ENCODE measurements around the gene SYCP2L. TPM values are rescaled to one million over a fixed set of nuclear protein-coding genes. Genes with fewer than 3 reads are reported as not detected.

SYCP2L gene
- total and polyA plus RNA-seq, 9 of the 15 experiments (the other 6 are each of a cell fraction or from before 2014, with no cell fraction given), result 12.4 to 46.9 (median 22.0) TPM

- peaks cover 0 to 2% of the 10 kb centered on the region in 2 experiments; a peak in 4 of 5 replicates for H3K4me1 ChIP-seq (replicated peaks in 1 of 2; ENCODE audit: control insufficient read depth in 2 of 2, insufficient read depth in 2 of 2, low read length in 2 of 2)
- no peaks in the 10 kb centered on the region for H3K79me2 ChIP-seq (ENCODE audit: control insufficient read depth, insufficient read depth, low read length)
- no peak overlapping the region for H3K27ac ChIP-seq (ENCODE audit: extremely low read depth, low read depth, low read length)
- BruUV-seq (replicated peaks), result no TSS peak
- H3K4me2 ChIP-seq (ENCODE audit: insufficient read depth, low read length), result no peak overlapping the region
- no peak for FAIRE-seq
- H3K9ac ChIP-seq (ENCODE audit: insufficient read depth in 1 of 2, low read depth in 2 of 2, low read length in 2 of 2), result no peak overlapping the region
- 55% methylated on average over 6 of the region's 8 CpGs for WGBS (ENCODE audit: insufficient coverage, low coverage, missing lambda C conversion rate)
- DNase-seq (ENCODE audit: extremely low read depth in 1 of 4, low spot score in 3 of 4), result no peak
- no peak for ATAC-seq
- ChIA-PET POLR2A (interaction anchor here (1.1 kb wide), 1 partner anchor 10 kb away, joined by 4 read pairs; no protein-coding TSS in a partner anchor), CTCF (ENCODE audit: low intra/inter-chr PET ratio) (no interaction called here)
- no peak for TF ChIP-seq NR2C2 (CRISPR knock-in tag; IDR thresholded peaks at IDR 0.05)
- no peak for TF ChIP-seq NR2C2 (tag; IDR thresholded peaks at IDR 0.05)
- no peak for TF ChIP-seq CBFA2T2 (conservative IDR thresholded peaks at IDR 0.05)
- no peak for TF ChIP-seq TGIF2 (CRISPR knock-in tag; IDR thresholded peaks at IDR 0.05)
- TF ChIP-seq FOXP1 (CRISPR knock-in tag; IDR thresholded peaks at IDR 0.05), result no peak
- no peak for TF ChIP-seq WHSC1 (IDR thresholded peaks at IDR 0.05; ENCODE audit: low read length)
- no peak for TF ChIP-seq ARID1B (IDR thresholded peaks at IDR 0.05)
- TF ChIP-seq IFI16 (CRISPR knock-in tag; IDR thresholded peaks at IDR 0.05), result no peak
- TF ChIP-seq ZBTB1 (CRISPR knock-in tag; IDR thresholded peaks at IDR 0.05; ENCODE audit: borderline replicate concordance, low read depth), result no peak
- TF ChIP-seq, protein P1, sequence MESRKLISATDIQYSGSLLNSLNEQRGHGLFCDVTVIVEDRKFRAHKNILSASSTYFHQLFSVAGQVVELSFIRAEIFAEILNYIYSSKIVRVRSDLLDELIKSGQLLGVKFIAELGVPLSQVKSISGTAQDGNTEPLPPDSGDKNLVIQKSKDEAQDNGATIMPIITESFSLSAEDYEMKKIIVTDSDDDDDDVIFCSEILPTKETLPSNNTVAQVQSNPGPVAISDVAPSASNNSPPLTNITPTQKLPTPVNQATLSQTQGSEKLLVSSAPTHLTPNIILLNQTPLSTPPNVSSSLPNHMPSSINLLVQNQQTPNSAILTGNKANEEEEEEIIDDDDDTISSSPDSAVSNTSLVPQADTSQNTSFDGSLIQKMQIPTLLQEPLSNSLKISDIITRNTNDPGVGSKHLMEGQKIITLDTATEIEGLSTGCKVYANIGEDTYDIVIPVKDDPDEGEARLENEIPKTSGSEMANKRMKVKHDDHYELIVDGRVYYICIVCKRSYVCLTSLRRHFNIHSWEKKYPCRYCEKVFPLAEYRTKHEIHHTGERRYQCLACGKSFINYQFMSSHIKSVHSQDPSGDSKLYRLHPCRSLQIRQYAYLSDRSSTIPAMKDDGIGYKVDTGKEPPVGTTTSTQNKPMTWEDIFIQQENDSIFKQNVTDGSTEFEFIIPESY (CRISPR knock-in tag; IDR thresholded peaks at IDR 0.05), result no peak
- no peak for TF ChIP-seq CC2D1A (IDR thresholded peaks at IDR 0.05)
- TF ChIP-seq, protein P2, sequence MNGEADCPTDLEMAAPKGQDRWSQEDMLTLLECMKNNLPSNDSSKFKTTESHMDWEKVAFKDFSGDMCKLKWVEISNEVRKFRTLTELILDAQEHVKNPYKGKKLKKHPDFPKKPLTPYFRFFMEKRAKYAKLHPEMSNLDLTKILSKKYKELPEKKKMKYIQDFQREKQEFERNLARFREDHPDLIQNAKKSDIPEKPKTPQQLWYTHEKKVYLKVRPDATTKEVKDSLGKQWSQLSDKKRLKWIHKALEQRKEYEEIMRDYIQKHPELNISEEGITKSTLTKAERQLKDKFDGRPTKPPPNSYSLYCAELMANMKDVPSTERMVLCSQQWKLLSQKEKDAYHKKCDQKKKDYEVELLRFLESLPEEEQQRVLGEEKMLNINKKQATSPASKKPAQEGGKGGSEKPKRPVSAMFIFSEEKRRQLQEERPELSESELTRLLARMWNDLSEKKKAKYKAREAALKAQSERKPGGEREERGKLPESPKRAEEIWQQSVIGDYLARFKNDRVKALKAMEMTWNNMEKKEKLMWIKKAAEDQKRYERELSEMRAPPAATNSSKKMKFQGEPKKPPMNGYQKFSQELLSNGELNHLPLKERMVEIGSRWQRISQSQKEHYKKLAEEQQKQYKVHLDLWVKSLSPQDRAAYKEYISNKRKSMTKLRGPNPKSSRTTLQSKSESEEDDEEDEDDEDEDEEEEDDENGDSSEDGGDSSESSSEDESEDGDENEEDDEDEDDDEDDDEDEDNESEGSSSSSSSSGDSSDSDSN (IDR thresholded peaks at IDR 0.05; ENCODE audit: borderline replicate concordance in 1 of 2, low read depth in 2 of 2, low read length in 2 of 2), result no peak
- TF ChIP-seq, protein P3, sequence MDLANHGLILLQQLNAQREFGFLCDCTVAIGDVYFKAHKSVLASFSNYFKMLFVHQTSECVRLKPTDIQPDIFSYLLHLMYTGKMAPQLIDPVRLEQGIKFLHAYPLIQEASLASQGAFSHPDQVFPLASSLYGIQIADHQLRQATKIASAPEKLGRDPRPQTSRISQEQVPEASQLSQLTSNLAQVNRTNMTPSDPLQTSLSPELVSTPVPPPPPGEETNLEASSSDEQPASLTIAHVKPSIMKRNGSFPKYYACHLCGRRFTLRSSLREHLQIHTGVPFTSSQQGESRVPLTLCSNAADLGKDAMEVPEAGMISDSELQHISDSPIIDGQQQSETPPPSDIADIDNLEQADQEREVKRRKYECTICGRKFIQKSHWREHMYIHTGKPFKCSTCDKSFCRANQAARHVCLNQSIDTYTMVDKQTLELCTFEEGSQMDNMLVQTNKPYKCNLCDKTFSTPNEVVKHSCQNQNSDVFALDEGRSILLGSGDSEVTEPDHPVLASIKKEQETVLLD (IDR thresholded peaks at IDR 0.05), result no peak
- no peak for TF ChIP-seq BCL6 (CRISPR knock-in tag; IDR thresholded peaks at IDR 0.05)
- no peaks in the 10 kb centered on the region for H4K20me1 ChIP-seq (replicated peaks; ENCODE audit: control insufficient read depth, insufficient read depth, low read length)
- intact Hi-C loops (cut with micrococcal nuclease), result no loop called here
- H2AFZ ChIP-seq (ENCODE audit: low read depth, low read length), result no peak overlapping the region
- no peaks in the 10 kb centered on the region for H3K27me3 ChIP-seq (ENCODE audit: control insufficient read depth in 2 of 2, insufficient read depth in 2 of 2, low read length in 2 of 2)
- no peaks in the 10 kb centered on the region for H3K36me3 ChIP-seq (ENCODE audit: control insufficient read depth, insufficient read depth, low read length)
- in situ Hi-C loops (cut with MboI), result no loop called here
- H3K9me1 ChIP-seq (ENCODE audit: control insufficient read depth, insufficient read depth, low read length), result no peaks in the 10 kb centered on the region
- H3K9me3 ChIP-seq (replicated peaks; ENCODE audit: control insufficient read depth, insufficient read depth, low read depth, low read length), result no peaks in the 10 kb centered on the region
- H3K4me3 ChIP-seq, result no peak overlapping the region
These were observed 107.0 kb downstream of the SYCP2L start for GRCh38 chr6:10993896-10994295.
